ENCODE measurements around the gene XPR1. TPM values are rescaled to one million over a fixed set of nuclear protein-coding genes. Genes with fewer than 3 reads are reported as not detected.
"Not testable (repeated sequence)": the region's sequence is repeated elsewhere in the genome, so short reads cannot be mapped to it uniquely, and the experiment has no call there.

The XPR1 gene
- total RNA-seq, 4 donors from 2014 or later = 15.8 to 26.7 (median 22.8) TPM

GRCh38 chr1:180641662-180642061 lies 9.8 kb downstream of the XPR1 start:
- no peak overlapping the region for H3K4me3 ChIP-seq
- H3K36me3 ChIP-seq = no peaks in the 10 kb centered on the region
- H3K4me1 ChIP-seq = peaks cover 20 to 36% (median 32%) of the 10 kb centered on the region in 4 donors
- TF ChIP-seq POLR2AphosphoS5 (IDR thresholded peaks at IDR 0.05) = no peak
- TF ChIP-seq CTCF (IDR thresholded peaks at IDR 0.05) = no peak
- TF ChIP-seq EP300 (IDR thresholded peaks at IDR 0.05) = no peak
- no peak for TF ChIP-seq POLR2A (IDR thresholded peaks at IDR 0.05; ENCODE audit: low read depth)
- no peaks in the 10 kb centered on the region for H3K27me3 ChIP-seq
- DNase-seq (ENCODE audit: extremely low spot score) = no peak
- no peaks in the 10 kb centered on the region for H3K9me3 ChIP-seq
- intact Hi-C loops (cut with DNase I) = no loop called here
- H3K27ac ChIP-seq (replicated peaks in 1 of 4) = no peak overlapping the region

- Histone ChIP-seq H3K4me1 (peaks cover 20 to 34% (median 30%) of the 10 kb centered on the region in 4 donors), H3K27me3 (no peaks in the 10 kb centered on the region), H3K36me3 (no peaks in the 10 kb centered on the region), H3K4me3 (no peak overlapping the region), H3K9me3 (no peaks in the 10 kb centered on the region), H3K27ac (replicated peaks in 1 of 4) (no peak overlapping the region)
- intact Hi-C loops (cut with DNase I) = no loop called here
- TF ChIP-seq CTCF (IDR thresholded peaks at IDR 0.05) = no peak
- no peak for TF ChIP-seq EP300 (IDR thresholded peaks at IDR 0.05)
- no peak for TF ChIP-seq POLR2AphosphoS5 (IDR thresholded peaks at IDR 0.05)
- TF ChIP-seq POLR2A (IDR thresholded peaks at IDR 0.05; ENCODE audit: low read depth) = no peak
- no peak for DNase-seq (ENCODE audit: extremely low spot score)
- WGBS = 100% methylated on average over 1 of the region's 1 CpG
Observed at GRCh38 chr1:180642781-180643180, 11.0 kb downstream of the XPR1 start.

- Histone ChIP-seq H3K36me3 (no peaks in the 10 kb centered on the region), H3K4me3 (no peak overlapping the region), H3K27ac (replicated peaks in 1 of 4) (no peak overlapping the region), H3K4me1 (peaks cover 20 to 34% (median 30%) of the 10 kb centered on the region in 4 donors), H3K9me3 (no peaks in the 10 kb centered on the region), H3K27me3 (no peaks in the 10 kb centered on the region)
- WGBS = 35% methylated on average over 1 of the region's 1 CpG
- intact Hi-C loops (cut with DNase I) = no loop called here
- no peak for DNase-seq (ENCODE audit: extremely low spot score)
- no peak for TF ChIP-seq CTCF (IDR thresholded peaks at IDR 0.05)
- no peak for TF ChIP-seq POLR2AphosphoS5 (IDR thresholded peaks at IDR 0.05)
- TF ChIP-seq POLR2A (IDR thresholded peaks at IDR 0.05; ENCODE audit: low read depth) = no peak
- TF ChIP-seq EP300 (IDR thresholded peaks at IDR 0.05) = no peak
Observed at GRCh38 chr1:180643693-180644092, 11.9 kb downstream of the XPR1 start.

- 89% methylated on average over 7 of the region's 7 CpGs for WGBS
- no peak for DNase-seq (ENCODE audit: extremely low spot score)
- Histone ChIP-seq H3K36me3 (no peaks in the 10 kb centered on the region), H3K4me1 (peaks cover 20 to 34% (median 29%) of the 10 kb centered on the region in 4 donors), H3K27ac (replicated peaks in 1 of 4) (no peak overlapping the region), H3K27me3 (no peaks in the 10 kb centered on the region), H3K9me3 (no peaks in the 10 kb centered on the region), H3K4me3 (no peak overlapping the region)
- TF ChIP-seq POLR2A (IDR thresholded peaks at IDR 0.05; ENCODE audit: low read depth) (no peak), EP300 (IDR thresholded peaks at IDR 0.05) (no peak), POLR2AphosphoS5 (IDR thresholded peaks at IDR 0.05) (no peak), CTCF (IDR thresholded peaks at IDR 0.05) (no peak)
- intact Hi-C loops (cut with DNase I) = no loop called here
Observed at GRCh38 chr1:180644526-180645192, 12.8 kb downstream of the XPR1 start.

GRCh38 chr1:180645261-180645660 lies 13.4 kb downstream of the XPR1 start:
- DNase-seq (ENCODE audit: extremely low spot score); intact Hi-C loops (cut with DNase I); H3K36me3 ChIP-seq; H3K27ac ChIP-seq (replicated peaks in 1 of 4); H3K9me3 ChIP-seq; H3K4me3 ChIP-seq; H3K27me3 ChIP-seq: not testable (repeated sequence)
- WGBS = 87% methylated on average over 5 of the region's 5 CpGs
- H3K4me1 ChIP-seq = peaks cover 20 to 31% (median 26%) of the 10 kb centered on the region in 4 donors

All from esophagus muscularis mucosa (tissue), 4 donors.